Measurements from ENCODE around the gene PFN1. TPM values are rescaled to one million over a fixed set of nuclear protein-coding genes. Genes with fewer than 3 reads are reported as not detected.

PFN1 gene
- total and polyA plus RNA-seq, 10 of the 15 experiments (the other 5 are each of a cell fraction or from before 2014, with no cell fraction given): 154 to 3,892 (median 1,918) TPM

GRCh38 chr17:4968486-4969046 is 20.2 kb upstream of the PFN1 start:
- Histone ChIP-seq H3K4me1 (ENCODE audit: control insufficient read depth, insufficient read depth, low read length) (peaks cover 14% of the 10 kb centered on the region), H3K27me3 (replicated peaks in 1 of 2; ENCODE audit: control insufficient read depth in 2 of 2, insufficient read depth in 2 of 2, low read length in 1 of 2) (no peaks in the 10 kb centered on the region), H3K9ac (ENCODE audit: control insufficient read depth, insufficient read depth, low read length) (peak overlapping the region; percentile 98), H3K4me2 (ENCODE audit: control insufficient read depth, insufficient read depth) (peak overlapping the region; percentile 99), H4K20me1 (ENCODE audit: control insufficient read depth, insufficient read depth) (no peaks in the 10 kb centered on the region), H3K4me3 (peak overlapping the region; percentile 89), H3K9me3 (replicated peaks; ENCODE audit: control insufficient read depth, insufficient read depth, low read length) (no peaks in the 10 kb centered on the region), H3K27ac (ENCODE audit: control insufficient read depth, insufficient read depth) (peak overlapping the region; percentile 100), H3K79me2 (ENCODE audit: control insufficient read depth, insufficient read depth, low read length) (peaks cover 29% of the 10 kb centered on the region), H2AFZ (ENCODE audit: control insufficient read depth, low read depth, low read length) (peak overlapping the region; percentile 82), H3K36me3 (ENCODE audit: control insufficient read depth in 2 of 2, insufficient read depth in 2 of 2, low read length in 1 of 2) (peaks cover 11 to 16% of the 10 kb centered on the region in 2 experiments; a peak in 3 of 4 replicates)
- BruUV-seq (replicated peaks): no TSS peak
- ChIA-PET SMC1A (ENCODE audit: uncharacterized antibody, unreplicated experiment) (interaction anchor here (1.8 to 4.3 kb wide), 4 partner anchors 12 to 59 kb away, joined by 4 to 50 read pairs (median 28); partner anchors contain the start of genes PFN1, RNF167 and SLC25A11), CTCF (interaction anchor here (3.6 kb wide), 2 partner anchors 17 to 94 kb away, joined by 18 to 23 read pairs; partner anchors contain the start of gene ENO3), RAD21 (ENCODE audit: unreplicated experiment) (interaction anchor here (1.3 to 6.4 kb wide), 3 partner anchors 19 to 63 kb away, joined by 3 to 73 read pairs (median 13); partner anchors contain the start of genes CAMTA2, ENO3 and PFN1), POLR2A (interaction anchor here (1.0 to 8.5 kb wide), 7 partner anchors 9 to 36 kb away, joined by 3 to 272 read pairs (median 8); partner anchors contain the start of genes CAMTA2, ENO3, INCA1 and KIF1C)
- no peak for DNase-seq (ENCODE audit: low read depth, low spot score)
- intact Hi-C loops (cut with micrococcal nuclease; ENCODE audit: unreplicated experiment) (loop anchor here (5.0 kb wide), 1 partner anchor 94 kb away; no protein-coding TSS in a partner anchor), in situ Hi-C loops (cut with MboI) (no loop called here)
- ATAC-seq: no peak
- no peak for FAIRE-seq
- 62% methylated on average over 17 of the region's 23 CpGs for WGBS (ENCODE audit: insufficient coverage, insufficient replicate concordance, low lambda C conversion rate, missing lambda C conversion rate)
- TF ChIP-seq ZNF687 (IDR thresholded peaks at IDR 0.05) (peak; percentile 5; the same call in 1 of the 2 replicates), SREBF1 (IDR thresholded peaks at IDR 0.05; ENCODE audit: low read length) (no peak), EGR1 (IDR thresholded peaks at IDR 0.05; ENCODE audit: borderline replicate concordance in 1 of 2, low read depth in 2 of 2, low read length in 2 of 2) (no peak), KAT2A (conservative IDR thresholded peaks at IDR 0.05; ENCODE audit: control insufficient read depth, low read depth, low read length) (no peak), HDGF (IDR thresholded peaks at IDR 0.05) (peak; percentile 11; the same call in 1 of the 2 replicates), ZNF217 (IDR thresholded peaks at IDR 0.05) (no peak)

All from GM12878 (cell line).